Keratinocyte (primary cell): ENCODE measurements around the gene PYCR2. TPM values are rescaled to one million over a fixed set of nuclear protein-coding genes. Genes with fewer than 3 reads are reported as not detected.
A peak's percentile ranks its signal among the peaks of the same experiment; 100 is the strongest.

Source experiments
- DNase-seq: peaks from one replicate; pipeline ENCODE4 v3.0.0-alpha.2; 2011; ENCODE audit warnings: low read depth, missing footprints, low spot score
- FAIRE-seq: peaks from 2 replicates; lab custom pipeline; 2011; peaks lifted over from hg19 to GRCh38; lab: Jason Lieb, UNC
- H2AFZ ChIP-seq: 2 replicates; pipeline ENCODE4 v1.6.0; 2012; ENCODE audit warnings: low read length, control low read depth, inconsistent platforms; ENCODE audit not compliant: control insufficient read depth
- H3K27ac ChIP-seq: 2 replicates; pipeline ENCODE4 v1.5.1; 2011; ENCODE audit warnings: low read length; ENCODE audit not compliant: control insufficient read depth, insufficient read depth
- H3K27me3 ChIP-seq: 3 replicates; pipeline ENCODE4 v1.6.0; 2011; ENCODE audit warnings: low read length; ENCODE audit not compliant: control insufficient read depth, insufficient read depth; ENCODE audit errors: extremely low read depth
- H3K36me3 ChIP-seq, 2 experiments: 2 replicates in 1 of 2; 3 replicates in 1 of 2; pipeline ENCODE4 v1.5.1; 2011; ENCODE audit warnings: low read length in 2 of 2, mild to moderate bottlenecking in 1 of 2; ENCODE audit not compliant: control insufficient read depth in 2 of 2, insufficient read depth in 2 of 2; ENCODE audit errors: extremely low read depth in 1 of 2
- H3K4me1 ChIP-seq: 3 replicates; pipeline ENCODE4 v1.5.1; 2011; ENCODE audit warnings: low read length; ENCODE audit not compliant: control insufficient read depth, insufficient read depth; ENCODE audit errors: extremely low read depth
- H3K4me2 ChIP-seq: 3 replicates; pipeline ENCODE4 v1.6.0; 2011; ENCODE audit warnings: low read depth, low read length; ENCODE audit not compliant: control insufficient read depth, insufficient read depth; ENCODE audit errors: extremely low read depth
- H3K4me3 ChIP-seq, 3 experiments: fragments of 200-600 bp in 1 of 3; sonication (generic) in 1 of 3; 2 replicates in 2 of 3; 3 replicates in 1 of 3; pipeline ENCODE4 v1.5.1; 2011 to 2016; ENCODE audit warnings: low read length in 3 of 3, mild to moderate bottlenecking in 3 of 3, control low read depth in 2 of 3, inconsistent platforms in 1 of 3, low read depth in 1 of 3, mixed read lengths in 1 of 3, mixed run types in 1 of 3, moderate library complexity in 1 of 3; ENCODE audit not compliant: control insufficient read depth in 2 of 3, insufficient read depth in 2 of 3; ENCODE audit errors: extremely low read depth in 1 of 3
- H3K79me2 ChIP-seq: 2 replicates; pipeline ENCODE4 v1.6.0; 2012; ENCODE audit warnings: low read length; ENCODE audit not compliant: control insufficient read depth, insufficient read depth
- H3K9ac ChIP-seq: 3 replicates; pipeline ENCODE4 v1.6.0; 2011; ENCODE audit warnings: low read length; ENCODE audit not compliant: control insufficient read depth, insufficient read depth; ENCODE audit errors: extremely low read depth
- H3K9me1 ChIP-seq: 3 replicates; pipeline ENCODE4 v1.6.0; 2011; ENCODE audit warnings: low read length; ENCODE audit not compliant: control insufficient read depth, insufficient read depth; ENCODE audit errors: extremely low read depth
- H3K9me3 ChIP-seq: 2 replicates; pipeline ENCODE4 v1.5.1; 2012; ENCODE audit warnings: low read depth, low read length; ENCODE audit not compliant: control insufficient read depth
- H4K20me1 ChIP-seq: 3 replicates; pipeline ENCODE4 v1.6.0; 2011; ENCODE audit warnings: low read length; ENCODE audit not compliant: control insufficient read depth, insufficient read depth; ENCODE audit errors: extremely low read depth
- CTCF ChIP-seq, 3 experiments: IDR thresholded peaks in 1 of 3; conservative IDR thresholded peaks in 1 of 3; optimal IDR thresholded peaks in 1 of 3; 2 replicates in 2 of 3; 3 replicates in 1 of 3; pipeline versions ENCODE3 to v1.5.1; 2011; ENCODE audit warnings: low read length in 3 of 3, mild to moderate bottlenecking in 3 of 3, moderate library complexity in 2 of 3, control low read depth in 1 of 3, inconsistent platforms in 1 of 3; ENCODE audit not compliant: insufficient read depth in 2 of 3; ENCODE audit errors: extremely low read depth in 1 of 3
- EZH2 ChIP-seq: IDR thresholded peaks from one replicate; pipeline ENCODE4 v1.6.1; 2012; ENCODE audit warnings: inconsistent platforms, mild to moderate bottlenecking, low read length, moderate library complexity
- dilution Hi-C: fragments of 300-500 bp; cut with MboI; formaldehyde crosslinking; loops from one replicate; pipeline ENCODE4 v1.7.0; 2020; ENCODE audit warnings: low sequenced_read_pairs; ENCODE audit not compliant: extremely low pct_ligation_motif_present
- polyA plus RNA-seq, 5 experiments: library from polyadenylated mRNA; depleted of rRNA in 3 of 5; stranded (reverse) in 3 of 5; stranded (forward) in 1 of 5; unstranded in 1 of 5; fragments of >200 nt; gene quantifications; 1 replicate in 1 of 5; 2 replicates in 3 of 5; 3 replicates in 1 of 5; pipeline versions ENCODE4 v1.2.1 to v1.2.3, GENCODE V29; 2011 to 2012; ENCODE audit warnings: missing spikeins in 2 of 5, low read depth in 1 of 5, low replicate concordance in 1 of 5

PYCR2 gene
- polyA plus RNA-seq, 1 donor (not counting 4 experiments of a cell fraction or from before 2014, with no cell fraction given) = 45.5 TPM

- TF ChIP-seq CTCF (optimal IDR thresholded peaks at IDR 0.05 in 1 of 3, IDR thresholded peaks at IDR 0.05 in 1 of 3, conservative IDR thresholded peaks at IDR 0.05 in 1 of 3; ENCODE audit: extremely low read depth in 1 of 3, insufficient read depth in 2 of 3, low read length in 3 of 3) (no peak), EZH2 (no peak)
- H3K36me3 ChIP-seq = peaks cover 2 to 4% of the 10 kb centered on the region in 2 experiments
- DNase-seq (no peak), FAIRE-seq (no peak)
- dilution Hi-C loops = no loop called here
- H3K79me2 ChIP-seq = no peaks in the 10 kb centered on the region
- no peaks in the 10 kb centered on the region for H3K27me3 ChIP-seq
- no peak overlapping the region for H3K4me3 ChIP-seq
- no peak overlapping the region for H3K27ac ChIP-seq
- H4K20me1 ChIP-seq = peaks cover under 1% of the 10 kb centered on the region
- H3K4me2 ChIP-seq = no peak overlapping the region
- no peak overlapping the region for H2AFZ ChIP-seq
- H3K9me3 ChIP-seq = no peaks in the 10 kb centered on the region
- no peak overlapping the region for H3K9ac ChIP-seq
- peaks cover 4% of the 10 kb centered on the region for H3K9me1 ChIP-seq
- peaks cover 35% of the 10 kb centered on the region for H3K4me1 ChIP-seq
These were observed 9.7 kb downstream of the PYCR2 start for GRCh38 chr1:225914391-225914790.

- Histone ChIP-seq H3K9me3 (no peaks in the 10 kb centered on the region), H3K36me3 (peaks cover 0 to 2% of the 10 kb centered on the region in 2 experiments), H3K4me2 (no peak overlapping the region), H3K4me3 (no peak overlapping the region), H3K9ac (no peak overlapping the region), H3K79me2 (no peaks in the 10 kb centered on the region), H3K4me1 (peaks cover 23% of the 10 kb centered on the region), H3K9me1 (peaks cover 4% of the 10 kb centered on the region), H3K27ac (no peak overlapping the region), H4K20me1 (no peaks in the 10 kb centered on the region), H3K27me3 (no peaks in the 10 kb centered on the region), H2AFZ (no peak overlapping the region)
- dilution Hi-C loops = no loop called here
- FAIRE-seq = no peak
- DNase-seq = no peak
- TF ChIP-seq CTCF (optimal IDR thresholded peaks at IDR 0.05 in 1 of 3, IDR thresholded peaks at IDR 0.05 in 1 of 3, conservative IDR thresholded peaks at IDR 0.05 in 1 of 3; ENCODE audit: extremely low read depth in 1 of 3, insufficient read depth in 2 of 3, low read length in 3 of 3) (peak in 2 of 3 experiments; percentile 51 to 71), EZH2 (no peak)
These were observed 12.6 kb downstream of the PYCR2 start for GRCh38 chr1:225911191-225912130.
